C4-2B (cell line): ENCODE results near the gene UBE2E2.
"Not testable (repeated sequence)": the region's sequence is repeated elsewhere in the genome, so short reads cannot be mapped to it uniquely, and the experiment has no call there.

Experiments
- H3K27ac ChIP-seq: fragments of 450-650 bp; 2 replicates; pipeline ENCODE4 v1.5.1; 2017
- ZFX ChIP-seq: fragments of 450-650 bp; IDR thresholded peaks from 2 replicates; pipeline ENCODE4 v1.6.1; 2017
- TF ChIP-seq, protein P1 (sequence below): fragments of 450-650 bp; conservative IDR thresholded peaks from 2 replicates; pipeline ENCODE4 v1.5.1; 2017; ENCODE audit warnings: mild to moderate bottlenecking

The UBE2E2 gene

DNA sequence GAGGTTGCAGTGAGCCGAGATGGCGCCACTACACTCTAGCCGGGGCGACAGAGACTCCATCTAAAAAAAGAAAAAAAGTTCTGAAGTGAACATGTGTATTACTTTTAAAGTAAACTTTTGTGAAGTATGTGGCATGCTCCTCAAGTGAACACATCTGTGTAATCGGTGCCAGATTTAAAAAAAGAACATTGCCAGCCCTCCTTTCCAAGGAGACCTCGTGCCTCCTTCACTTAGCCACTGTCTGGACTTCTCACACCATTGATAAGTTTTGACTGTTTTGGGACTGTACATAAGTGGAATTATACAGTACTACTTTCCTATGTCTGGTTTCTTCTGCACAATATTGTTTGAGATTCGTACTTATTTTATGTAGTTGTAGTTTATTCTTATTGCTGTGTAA, 140.4 kb downstream of the UBE2E2 start:
- TF ChIP-seq ZFX: no peak
- TF ChIP-seq, protein P1, sequence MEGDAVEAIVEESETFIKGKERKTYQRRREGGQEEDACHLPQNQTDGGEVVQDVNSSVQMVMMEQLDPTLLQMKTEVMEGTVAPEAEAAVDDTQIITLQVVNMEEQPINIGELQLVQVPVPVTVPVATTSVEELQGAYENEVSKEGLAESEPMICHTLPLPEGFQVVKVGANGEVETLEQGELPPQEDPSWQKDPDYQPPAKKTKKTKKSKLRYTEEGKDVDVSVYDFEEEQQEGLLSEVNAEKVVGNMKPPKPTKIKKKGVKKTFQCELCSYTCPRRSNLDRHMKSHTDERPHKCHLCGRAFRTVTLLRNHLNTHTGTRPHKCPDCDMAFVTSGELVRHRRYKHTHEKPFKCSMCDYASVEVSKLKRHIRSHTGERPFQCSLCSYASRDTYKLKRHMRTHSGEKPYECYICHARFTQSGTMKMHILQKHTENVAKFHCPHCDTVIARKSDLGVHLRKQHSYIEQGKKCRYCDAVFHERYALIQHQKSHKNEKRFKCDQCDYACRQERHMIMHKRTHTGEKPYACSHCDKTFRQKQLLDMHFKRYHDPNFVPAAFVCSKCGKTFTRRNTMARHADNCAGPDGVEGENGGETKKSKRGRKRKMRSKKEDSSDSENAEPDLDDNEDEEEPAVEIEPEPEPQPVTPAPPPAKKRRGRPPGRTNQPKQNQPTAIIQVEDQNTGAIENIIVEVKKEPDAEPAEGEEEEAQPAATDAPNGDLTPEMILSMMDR: no peak
- H3K27ac ChIP-seq: no peak overlapping the region

GRCh38 chr3:23344886-23345285, 141.8 kb downstream of the UBE2E2 start:
- H3K27ac ChIP-seq: no peak overlapping the region
- TF ChIP-seq, protein P1: no peak
- no peak for TF ChIP-seq ZFX

- H3K27ac ChIP-seq: not testable (repeated sequence)
Observed at GRCh38 chr3:23349444-23349843, 146.3 kb downstream of the UBE2E2 start.

DNA sequence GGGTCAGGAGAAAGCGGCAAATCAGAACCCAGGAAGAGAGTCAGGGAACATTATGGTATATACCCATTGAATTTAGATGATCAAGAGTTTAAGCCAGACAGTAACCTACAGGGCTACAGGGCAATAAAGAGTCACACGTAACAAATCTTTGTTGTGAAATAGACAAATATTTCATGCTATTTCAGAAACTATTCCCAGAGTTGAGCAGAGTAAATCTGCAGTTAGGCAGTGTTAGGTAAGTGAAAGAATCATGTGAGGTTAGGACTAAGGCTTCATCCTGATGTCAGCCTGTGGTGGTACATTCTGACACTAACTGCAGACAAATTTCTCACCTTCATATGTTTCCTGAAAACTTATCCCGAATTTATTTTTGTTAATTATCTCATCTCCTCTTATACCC, 153.0 kb downstream of the UBE2E2 start:
- no peak overlapping the region for H3K27ac ChIP-seq
- TF ChIP-seq ZFX: no peak
- TF ChIP-seq, protein P1: no peak

DNA sequence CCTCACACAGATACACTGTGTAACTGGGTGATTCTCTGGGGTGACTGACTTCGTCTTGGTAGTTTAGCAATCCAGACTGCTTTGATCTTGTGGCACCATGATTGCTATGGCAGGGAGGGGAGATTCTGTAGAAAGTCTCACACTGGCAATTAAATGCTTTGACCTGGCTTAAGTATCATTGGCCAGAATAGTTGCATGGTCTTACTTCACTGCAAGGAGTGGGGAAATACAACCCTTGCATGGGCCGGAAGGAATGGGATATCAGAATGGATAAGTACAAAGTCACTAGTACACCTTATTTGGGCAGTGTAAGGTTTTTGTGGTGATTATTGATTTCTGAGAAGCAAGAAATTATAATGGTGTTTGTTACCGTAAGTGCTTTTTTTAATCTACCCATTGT, 153.8 kb downstream of the UBE2E2 start:
- no peak for TF ChIP-seq ZFX
- TF ChIP-seq, protein P1: no peak
- H3K27ac ChIP-seq: no peak overlapping the region

DNA sequence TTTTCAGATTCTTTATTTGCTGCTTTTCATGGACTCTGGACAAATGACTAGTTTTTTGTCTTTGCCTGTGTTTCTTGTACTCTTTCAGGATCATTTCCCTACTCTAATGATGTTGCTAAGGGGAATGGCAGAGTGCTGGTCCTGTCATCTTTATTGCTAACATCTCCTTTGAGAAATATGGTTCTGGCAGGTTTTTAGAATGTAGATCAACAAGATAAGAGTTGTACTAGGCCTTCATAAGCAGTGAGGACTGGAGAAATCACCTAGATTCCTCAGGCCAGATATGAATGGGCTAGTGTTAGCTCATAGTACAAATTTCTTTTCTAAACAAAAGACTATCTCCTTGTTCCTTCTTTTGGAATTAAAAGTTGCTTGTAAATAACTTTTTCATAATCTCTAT, 156.0 kb downstream of the UBE2E2 start:
- TF ChIP-seq, protein P1: no peak
- TF ChIP-seq ZFX: no peak
- H3K27ac ChIP-seq: no peak overlapping the region

GRCh38 chr3:23365066-23365465, 161.9 kb downstream of the UBE2E2 start:
- TF ChIP-seq ZFX: no peak
- TF ChIP-seq, protein P1: no peak
- no peak overlapping the region for H3K27ac ChIP-seq

GRCh38 chr3:23368731-23369130, 165.6 kb downstream of the UBE2E2 start:
- TF ChIP-seq ZFX: no peak
- TF ChIP-seq, protein P1: no peak

More at GRCh38 chr3:23368731-23369130, 165.6 kb downstream of the UBE2E2 start:
- H3K27ac ChIP-seq: no peak overlapping the region
